ENCODE data around the gene SMIM24. TPM values are rescaled to one million over a fixed set of nuclear protein-coding genes. Genes with fewer than 3 reads are reported as not detected.

The SMIM24 gene
- total and polyA plus RNA-seq, 9 donors = 0.24 to 30.7 (median 0.34) TPM; not detected in 2

DNA sequence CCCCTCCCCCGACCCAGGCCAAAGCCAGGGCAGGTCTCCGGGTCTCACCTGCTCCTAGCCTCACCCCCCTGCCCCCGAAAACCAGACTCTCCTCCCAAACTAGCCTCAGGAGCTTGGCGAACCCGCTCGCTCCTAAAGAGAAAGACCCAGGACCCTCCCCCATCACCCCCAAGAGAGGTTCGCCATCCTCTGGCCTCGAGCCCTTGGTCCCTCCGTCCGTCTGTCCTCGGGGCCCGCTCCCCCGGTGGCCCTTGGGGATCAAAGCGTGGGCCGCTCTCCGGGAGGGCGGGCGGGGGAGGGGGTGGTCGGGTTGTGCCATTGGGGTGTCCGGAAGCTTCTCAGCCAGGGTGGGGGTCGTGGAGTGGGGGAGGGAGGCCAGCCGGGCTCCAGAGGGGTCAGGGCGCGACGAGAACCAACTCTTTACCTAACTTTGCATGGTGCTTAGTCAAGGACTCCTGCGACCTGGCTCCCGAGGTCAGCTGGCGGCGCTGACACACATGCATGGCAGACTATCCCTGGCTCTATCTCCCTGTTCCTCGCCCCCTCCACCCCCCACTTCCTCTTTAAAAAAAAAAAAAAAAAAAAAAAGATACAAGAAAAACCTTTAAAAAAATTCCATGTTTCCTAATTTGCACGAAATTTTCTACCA is 15.6 kb downstream of the SMIM24 start:
- Histone ChIP-seq H3K27ac (ENCODE audit: low read length) (no peak overlapping the region), H3K4me1 (ENCODE audit: control insufficient read depth, insufficient read depth, low read length) (peaks cover 15% of the 10 kb centered on the region), H3K36me3 (ENCODE audit: control insufficient read depth, insufficient read depth, low read length) (peaks cover 26% of the 10 kb centered on the region), H3K4me3 (ENCODE audit: low read length) (no peak overlapping the region), H3K9me3 (replicated peaks; ENCODE audit: control insufficient read depth, low read depth, low read length) (peaks cover 5% of the 10 kb centered on the region), H3K27me3 (ENCODE audit: control insufficient read depth, insufficient read depth, low read length) (no peaks in the 10 kb centered on the region)
- WGBS (ENCODE audit: insufficient coverage) = 31% methylated on average over 4 of the region's 31 CpGs
- no peak for DNase-seq

DNA sequence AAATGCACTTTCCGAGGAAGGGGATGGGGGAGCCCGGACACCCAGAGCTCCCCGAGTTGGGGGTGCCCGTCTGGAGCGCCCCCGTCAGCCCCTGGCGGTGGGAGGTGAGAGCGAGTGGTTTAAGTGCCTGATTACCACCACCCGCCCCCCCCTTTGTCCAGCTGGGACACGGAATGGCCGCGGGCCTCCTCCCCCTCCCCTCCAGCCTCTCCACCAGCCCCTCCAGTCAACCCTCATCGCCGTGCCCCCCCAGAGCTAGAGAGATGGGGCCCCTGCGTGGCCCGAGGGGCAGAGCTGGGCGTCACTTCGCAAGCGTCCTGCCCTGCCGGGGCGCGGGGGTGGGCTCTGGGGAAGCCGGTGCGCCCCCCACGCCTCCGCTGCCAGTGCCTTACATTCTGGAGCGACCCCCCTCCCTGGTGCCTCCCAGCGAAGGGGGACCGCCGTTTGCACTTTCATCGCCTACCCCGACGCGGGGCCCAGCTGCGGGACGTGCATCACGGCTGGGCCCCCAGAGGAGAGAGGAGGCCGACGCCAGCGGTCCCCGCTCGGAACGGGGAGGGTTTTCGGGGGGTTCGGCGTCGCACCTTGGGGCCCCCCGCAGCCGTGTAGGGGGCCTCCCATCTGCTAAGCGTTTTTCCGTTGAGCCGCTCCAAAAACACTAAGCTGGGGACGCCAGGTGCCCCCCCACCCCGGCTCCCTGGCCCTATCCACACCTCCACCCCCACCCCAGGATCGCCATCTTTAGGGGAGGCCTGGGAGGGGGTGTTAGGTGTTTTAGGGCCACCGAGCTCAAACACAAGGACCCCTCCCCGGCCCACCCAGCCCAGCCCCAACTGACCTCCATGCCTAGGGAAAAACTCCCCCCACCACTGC is 16.4 kb downstream of the SMIM24 start:
- peaks cover 5% of the 10 kb centered on the region for H3K9me3 ChIP-seq (replicated peaks; ENCODE audit: control insufficient read depth, low read depth, low read length)
- WGBS (ENCODE audit: insufficient coverage) = 32% methylated on average over 25 of the region's 57 CpGs
- peaks cover 22% of the 10 kb centered on the region for H3K4me1 ChIP-seq (ENCODE audit: control insufficient read depth, insufficient read depth, low read length)
- no peak for DNase-seq
- H3K36me3 ChIP-seq (ENCODE audit: control insufficient read depth, insufficient read depth, low read length) = peaks cover 26% of the 10 kb centered on the region
- no peak overlapping the region for H3K27ac ChIP-seq (ENCODE audit: low read length)
- no peaks in the 10 kb centered on the region for H3K27me3 ChIP-seq (ENCODE audit: control insufficient read depth, insufficient read depth, low read length)
- H3K4me3 ChIP-seq (ENCODE audit: low read length) = no peak overlapping the region

DNA sequence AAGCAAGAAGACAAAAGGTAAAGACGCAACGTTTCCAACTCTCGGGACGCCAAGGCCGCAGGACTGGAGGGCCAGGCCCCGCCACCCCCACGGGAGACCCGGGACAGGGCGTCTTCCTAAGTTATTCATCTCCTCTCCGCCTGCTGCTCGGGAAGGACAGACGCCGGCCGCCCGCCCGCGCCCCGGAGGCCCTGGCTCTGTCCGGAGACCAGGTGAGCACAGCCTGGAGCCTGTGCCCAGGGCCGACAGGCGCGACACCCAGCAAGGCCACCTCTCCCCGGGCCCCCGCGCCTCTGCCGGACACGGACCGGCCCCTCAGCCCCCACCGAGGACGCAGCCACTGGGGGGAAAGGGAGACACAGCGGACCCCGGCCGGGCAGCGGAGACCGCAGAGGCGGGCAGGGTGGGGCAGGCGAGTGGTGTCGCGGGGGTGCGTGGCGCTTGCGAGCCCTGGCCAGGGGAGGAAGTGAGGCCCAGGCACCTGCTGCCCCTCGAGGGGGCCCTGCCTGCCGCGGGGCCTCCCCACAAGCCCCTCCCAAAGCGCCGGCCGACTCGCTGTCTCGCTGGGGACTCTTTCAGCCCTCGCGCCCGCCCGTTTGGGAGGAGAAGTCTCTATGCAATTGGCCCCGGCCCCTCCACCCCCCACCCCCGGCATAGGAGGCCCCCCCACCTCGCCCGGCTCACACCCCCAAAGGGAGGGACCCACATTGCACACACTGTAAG is 17.2 kb downstream of the SMIM24 start:
- Histone ChIP-seq H3K36me3 (ENCODE audit: control insufficient read depth, insufficient read depth, low read length) (peaks cover 26% of the 10 kb centered on the region), H3K4me3 (ENCODE audit: low read length) (no peak overlapping the region), H3K27ac (ENCODE audit: low read length) (no peak overlapping the region), H3K9me3 (replicated peaks; ENCODE audit: control insufficient read depth, low read depth, low read length) (peaks cover 5% of the 10 kb centered on the region), H3K4me1 (ENCODE audit: control insufficient read depth, insufficient read depth, low read length) (peaks cover 30% of the 10 kb centered on the region), H3K27me3 (ENCODE audit: control insufficient read depth, insufficient read depth, low read length) (no peaks in the 10 kb centered on the region)
- 26% methylated on average over 36 of the region's 58 CpGs for WGBS (ENCODE audit: insufficient coverage)
- DNase-seq = no peak

DNA sequence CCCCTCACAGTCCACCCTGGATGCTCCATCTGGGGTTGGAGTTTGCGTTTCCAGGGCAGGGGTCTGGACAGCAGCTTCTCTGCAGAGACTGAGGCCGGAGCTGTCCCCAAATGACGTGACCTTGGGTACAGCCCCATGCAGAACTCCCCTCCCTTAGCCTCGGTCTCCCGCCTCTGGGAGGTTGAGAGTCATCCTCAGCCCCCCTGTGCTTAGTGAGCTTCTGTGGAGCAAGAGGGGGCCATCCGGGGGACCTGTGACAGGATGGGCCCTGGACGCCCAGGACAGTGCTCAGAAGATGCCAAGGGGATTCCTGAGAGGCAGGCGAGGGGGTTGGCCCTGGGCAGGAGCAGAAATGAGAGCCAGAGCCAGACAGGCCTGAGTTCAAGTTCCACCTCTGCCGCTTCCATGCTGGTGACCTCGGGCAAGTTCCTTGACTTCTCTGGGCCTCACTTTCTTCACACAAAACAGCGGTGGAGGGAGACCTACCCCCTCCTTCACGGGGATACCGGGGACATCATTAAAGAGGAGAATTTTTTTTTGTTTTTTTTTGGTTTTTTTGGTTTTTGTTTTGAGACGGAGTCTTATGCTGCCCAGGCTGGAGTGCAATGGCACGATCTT is 20.3 kb downstream of the SMIM24 start:
- peak overlapping the region; percentile 77 for H3K27ac ChIP-seq (ENCODE audit: low read length)

DNA sequence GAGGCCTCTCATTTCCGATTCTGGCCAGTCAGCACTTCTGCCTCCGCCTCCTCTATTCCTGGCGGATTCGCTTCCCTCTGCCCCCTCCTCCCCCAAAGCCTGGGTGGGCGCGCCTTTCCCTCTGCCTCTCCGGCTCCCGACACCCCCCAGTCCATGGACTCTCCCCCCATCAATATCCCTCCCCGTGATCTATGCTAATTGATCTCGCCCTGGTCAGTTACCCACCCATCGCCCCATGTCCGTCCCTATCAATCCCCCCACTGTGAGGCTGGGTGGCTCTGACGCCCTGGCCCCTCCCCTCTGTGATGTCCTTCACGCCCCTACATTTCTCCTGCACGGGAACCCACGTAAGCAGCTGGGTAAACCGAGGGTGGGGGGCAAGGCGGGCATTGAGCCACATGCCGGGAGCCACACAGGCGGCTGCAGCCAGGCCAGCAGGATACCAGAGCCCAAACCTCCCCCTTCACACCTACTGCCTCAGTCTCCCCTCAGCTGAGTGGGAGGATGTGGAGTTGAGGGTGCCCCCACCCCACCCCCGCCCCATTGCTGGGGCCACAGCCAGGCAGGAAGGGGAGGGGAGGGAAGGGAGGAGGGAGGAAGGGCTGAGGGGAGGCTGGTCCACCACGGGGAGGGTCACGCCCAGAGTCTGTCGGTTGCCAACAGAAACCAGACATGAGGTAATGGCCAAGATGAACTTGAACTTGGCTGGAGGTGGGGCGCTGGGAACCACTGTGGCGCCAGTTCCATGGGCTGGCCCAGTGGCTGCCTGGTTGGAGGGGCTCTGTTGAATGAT is 21.0 kb downstream of the SMIM24 start:
- Histone ChIP-seq H3K36me3 (ENCODE audit: control insufficient read depth, insufficient read depth, low read length) (peaks cover 42% of the 10 kb centered on the region), H3K4me1 (ENCODE audit: control insufficient read depth, insufficient read depth, low read length) (peaks cover 45% of the 10 kb centered on the region), H3K4me3 (ENCODE audit: low read length) (no peak overlapping the region), H3K27ac (ENCODE audit: low read length) (peak overlapping the region; percentile 89), H3K9me3 (replicated peaks; ENCODE audit: control insufficient read depth, low read depth, low read length) (no peaks in the 10 kb centered on the region), H3K27me3 (ENCODE audit: control insufficient read depth, insufficient read depth, low read length) (no peaks in the 10 kb centered on the region)
- 7% methylated on average over 17 of the region's 26 CpGs for WGBS (ENCODE audit: insufficient coverage)
- peak; percentile 98 for DNase-seq

More for the DNA sequence above, 20.3 kb downstream of the SMIM24 start:
- Histone ChIP-seq H3K27me3 (ENCODE audit: control insufficient read depth, insufficient read depth, low read length) (no peaks in the 10 kb centered on the region), H3K36me3 (ENCODE audit: control insufficient read depth, insufficient read depth, low read length) (peaks cover 34% of the 10 kb centered on the region), H3K4me1 (ENCODE audit: control insufficient read depth, insufficient read depth, low read length) (peaks cover 45% of the 10 kb centered on the region), H3K4me3 (ENCODE audit: low read length) (no peak overlapping the region), H3K9me3 (replicated peaks; ENCODE audit: control insufficient read depth, low read depth, low read length) (no peaks in the 10 kb centered on the region)
- no peak for DNase-seq
- WGBS (ENCODE audit: insufficient coverage) = 83% methylated on average over 3 of the region's 15 CpGs

DNA sequence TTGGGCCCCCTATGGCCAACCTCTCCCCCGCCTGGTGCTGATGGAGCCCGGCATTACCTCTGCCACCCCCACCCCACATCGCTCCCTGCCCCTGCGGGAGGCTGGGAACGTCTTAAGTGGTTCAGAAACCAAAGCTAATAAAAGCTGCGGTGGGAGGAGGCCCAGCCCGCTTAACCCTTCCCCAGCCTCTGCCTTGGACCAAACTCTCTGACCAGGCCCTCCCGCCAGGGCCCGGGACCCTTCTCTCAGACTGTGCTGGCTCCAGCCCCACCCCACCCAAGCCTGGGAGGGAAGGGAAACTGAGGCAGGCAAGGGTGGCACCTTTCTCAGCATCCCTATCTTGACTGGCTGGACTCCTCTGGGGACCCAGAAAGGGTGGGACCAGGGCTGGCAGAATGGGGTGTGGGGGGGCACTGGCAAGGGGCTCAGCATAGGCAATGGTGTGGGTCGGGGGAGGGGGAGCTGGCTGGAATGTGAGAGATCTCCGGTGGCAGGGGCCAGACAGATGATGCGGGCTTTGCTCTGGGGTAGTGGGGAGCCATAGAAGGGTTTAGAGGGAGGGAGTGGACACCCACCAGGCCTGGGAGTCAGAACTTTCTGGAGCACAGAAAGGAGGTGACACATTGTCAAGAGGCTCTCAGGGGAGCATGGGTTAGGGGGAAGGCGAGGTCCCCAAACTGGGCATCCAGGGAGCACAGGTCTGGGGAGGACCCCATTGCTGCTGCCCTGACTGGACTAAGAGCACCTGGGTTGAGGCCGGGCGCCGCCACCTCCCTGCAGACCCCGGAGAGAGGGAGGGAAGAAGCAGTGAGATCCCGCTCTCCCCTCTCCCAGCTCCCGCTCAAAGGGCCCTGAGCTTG is 21.9 kb downstream of the SMIM24 start:
- peak; percentile 76 for DNase-seq
- Histone ChIP-seq H3K4me1 (ENCODE audit: control insufficient read depth, insufficient read depth, low read length) (peaks cover 40% of the 10 kb centered on the region), H3K9me3 (replicated peaks; ENCODE audit: control insufficient read depth, low read depth, low read length) (no peaks in the 10 kb centered on the region), H3K27ac (ENCODE audit: low read length) (peak overlapping the region; percentile 89), H3K4me3 (ENCODE audit: low read length) (no peak overlapping the region), H3K36me3 (ENCODE audit: control insufficient read depth, insufficient read depth, low read length) (peaks cover 43% of the 10 kb centered on the region), H3K27me3 (ENCODE audit: control insufficient read depth, insufficient read depth, low read length) (no peaks in the 10 kb centered on the region)
- 7% methylated on average over 14 of the region's 19 CpGs for WGBS (ENCODE audit: insufficient coverage)

DNA sequence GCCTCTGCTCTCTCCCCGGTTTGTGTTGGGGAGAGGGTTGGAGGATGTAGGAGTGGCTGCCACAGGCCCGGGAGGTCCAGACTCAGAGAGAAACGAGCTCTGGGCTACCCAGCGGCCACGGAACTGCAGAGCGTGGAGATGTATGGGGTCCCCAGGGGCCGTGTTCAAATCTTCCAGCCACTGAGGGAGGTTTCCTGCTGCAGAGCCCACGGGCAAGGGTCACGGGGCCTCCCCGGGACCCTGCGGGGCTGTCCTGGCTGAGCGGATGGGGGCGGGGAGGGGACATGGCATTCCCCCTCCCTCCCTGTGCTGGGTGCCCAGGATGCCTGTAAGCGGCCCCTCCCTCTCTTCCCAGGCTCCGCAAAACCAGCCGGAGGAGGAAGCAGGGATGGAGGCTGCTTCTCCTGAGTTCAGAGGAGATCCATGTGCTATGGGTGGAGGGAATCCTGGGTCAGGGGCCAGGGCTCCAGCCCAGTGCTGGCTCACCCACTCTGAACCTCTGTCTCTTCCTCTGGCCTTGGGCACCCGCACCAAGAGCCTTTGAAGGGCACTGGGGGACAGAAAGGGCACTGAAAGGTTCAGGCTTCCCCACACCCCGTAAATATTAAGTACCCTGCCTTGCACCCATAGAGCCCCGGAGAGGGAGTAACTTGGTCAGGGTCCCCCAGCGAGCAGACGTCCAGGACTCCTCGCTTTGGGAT is 22.6 kb downstream of the SMIM24 start:
- Histone ChIP-seq H3K4me1 (ENCODE audit: control insufficient read depth, insufficient read depth, low read length) (peaks cover 34% of the 10 kb centered on the region), H3K27ac (ENCODE audit: low read length) (peak overlapping the region; percentile 89), H3K9me3 (replicated peaks; ENCODE audit: control insufficient read depth, low read depth, low read length) (no peaks in the 10 kb centered on the region), H3K4me3 (ENCODE audit: low read length) (no peak overlapping the region), H3K27me3 (ENCODE audit: control insufficient read depth, insufficient read depth, low read length) (no peaks in the 10 kb centered on the region), H3K36me3 (ENCODE audit: control insufficient read depth, insufficient read depth, low read length) (peaks cover 48% of the 10 kb centered on the region)
- peak; percentile 54 for DNase-seq
- WGBS (ENCODE audit: insufficient coverage) = 15% methylated on average over 13 of the region's 22 CpGs

DNA sequence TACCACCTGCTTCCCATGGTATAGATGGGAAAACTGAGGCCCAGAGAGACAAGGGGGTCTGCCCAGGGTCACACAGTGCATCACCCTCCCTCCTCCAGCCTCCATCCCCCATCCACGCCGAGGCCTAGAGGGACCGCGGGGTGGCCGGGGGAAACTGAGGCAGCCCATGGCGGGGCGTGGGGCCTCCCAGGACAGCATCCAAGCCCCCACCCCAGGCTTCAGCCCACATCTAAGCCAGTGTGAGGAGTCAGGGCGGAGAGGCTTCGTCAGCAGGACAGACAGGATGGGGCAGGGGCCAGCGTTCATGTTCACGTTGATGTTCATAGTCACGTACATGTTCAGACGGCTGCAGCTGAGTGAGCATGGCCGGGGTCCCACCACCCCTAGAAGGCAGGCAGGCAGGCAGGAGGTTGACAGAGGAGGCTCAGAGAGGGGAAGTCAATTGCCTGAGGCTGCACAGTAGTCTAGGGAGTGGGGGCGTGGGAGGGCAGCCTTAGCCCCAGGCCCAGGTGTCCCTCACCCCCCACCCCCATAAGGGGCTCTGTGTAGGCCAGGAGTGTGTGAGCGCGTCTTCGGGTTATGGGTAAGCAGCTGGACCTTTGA is 23.3 kb downstream of the SMIM24 start:
- WGBS (ENCODE audit: insufficient coverage) = 61% methylated on average over 6 of the region's 18 CpGs
- Histone ChIP-seq H3K27me3 (ENCODE audit: control insufficient read depth, insufficient read depth, low read length) (no peaks in the 10 kb centered on the region), H3K27ac (ENCODE audit: low read length) (peak overlapping the region; percentile 89), H3K9me3 (replicated peaks; ENCODE audit: control insufficient read depth, low read depth, low read length) (no peaks in the 10 kb centered on the region), H3K4me1 (ENCODE audit: control insufficient read depth, insufficient read depth, low read length) (peaks cover 34% of the 10 kb centered on the region), H3K36me3 (ENCODE audit: control insufficient read depth, insufficient read depth, low read length) (peaks cover 52% of the 10 kb centered on the region), H3K4me3 (ENCODE audit: low read length) (no peak overlapping the region)
- DNase-seq = no peak

Data from muscle of leg (tissue), 11 donors.